NCI-H226 (cell line): ENCODE measurements around the gene RGS6.

Source experiments
- DNase-seq: peaks from one replicate; pipeline ENCODE4 v3.0.0-alpha.2; 2015

RGS6 gene

GRCh38 chr14:72513965-72514659 lies 581.9 kb downstream of the RGS6 start:
- peak; percentile 27 for DNase-seq

GRCh38 chr14:72514660-72515025 lies 582.4 kb downstream of the RGS6 start:
- no peak for DNase-seq

GRCh38 chr14:72515779-72516770 lies 583.8 kb downstream of the RGS6 start:
- peak; percentile 65 for DNase-seq

DNA sequence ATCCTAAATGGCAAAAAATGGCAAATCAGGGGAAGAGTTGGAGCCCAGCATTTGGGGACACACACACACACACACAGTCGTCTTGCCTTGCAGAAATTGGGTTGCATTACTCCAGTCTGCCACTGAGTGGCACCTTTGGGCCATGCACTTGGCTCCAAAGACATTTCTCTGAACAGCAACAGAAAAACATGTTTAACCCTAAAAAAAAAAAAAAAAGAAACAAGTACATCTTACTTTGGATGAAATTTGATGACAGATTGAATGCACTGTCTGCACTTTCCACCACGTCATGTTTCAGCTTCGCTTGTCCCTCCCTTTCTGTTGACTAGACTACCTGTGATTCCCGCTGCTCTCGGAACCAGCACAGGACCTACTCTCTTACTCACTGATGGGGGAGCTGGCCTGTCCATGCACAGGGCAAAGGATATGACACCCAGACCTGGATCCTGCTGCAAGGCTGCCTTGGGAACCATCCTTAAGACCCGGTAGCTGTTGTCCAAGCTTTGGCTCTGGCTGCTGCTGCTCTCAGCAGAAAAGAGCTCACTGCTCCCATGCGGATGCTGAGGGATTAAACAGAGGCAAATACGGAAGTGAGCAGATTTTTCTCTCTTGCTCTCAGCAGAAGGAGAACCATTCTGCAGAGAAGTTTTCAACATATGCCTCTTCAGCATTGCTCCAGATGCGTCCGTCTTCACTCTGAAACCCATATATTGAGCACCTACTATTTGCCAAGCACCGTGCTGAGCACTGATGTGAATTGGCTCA lies 584.9 kb downstream of the RGS6 start:
- DNase-seq = peak; percentile 43

DNA sequence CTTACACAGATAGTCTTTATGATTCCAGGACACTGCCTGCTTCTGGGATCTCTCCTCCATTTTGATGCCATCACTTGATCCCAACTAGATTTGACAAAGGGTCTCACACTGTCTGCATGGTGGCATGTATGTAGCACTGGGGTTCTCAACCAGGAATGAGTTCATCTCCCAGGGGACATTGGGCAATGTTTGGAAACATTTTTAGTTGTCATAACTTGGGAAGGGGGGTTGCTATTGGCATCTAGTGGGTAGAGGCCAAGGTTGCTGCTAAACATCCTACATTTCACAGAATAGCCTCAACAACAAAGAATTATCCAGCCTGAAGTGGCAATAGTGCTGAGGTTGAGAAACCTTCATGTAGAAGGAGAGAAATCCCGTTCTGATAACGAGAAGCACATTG lies 585.5 kb downstream of the RGS6 start:
- DNase-seq = no peak

DNA sequence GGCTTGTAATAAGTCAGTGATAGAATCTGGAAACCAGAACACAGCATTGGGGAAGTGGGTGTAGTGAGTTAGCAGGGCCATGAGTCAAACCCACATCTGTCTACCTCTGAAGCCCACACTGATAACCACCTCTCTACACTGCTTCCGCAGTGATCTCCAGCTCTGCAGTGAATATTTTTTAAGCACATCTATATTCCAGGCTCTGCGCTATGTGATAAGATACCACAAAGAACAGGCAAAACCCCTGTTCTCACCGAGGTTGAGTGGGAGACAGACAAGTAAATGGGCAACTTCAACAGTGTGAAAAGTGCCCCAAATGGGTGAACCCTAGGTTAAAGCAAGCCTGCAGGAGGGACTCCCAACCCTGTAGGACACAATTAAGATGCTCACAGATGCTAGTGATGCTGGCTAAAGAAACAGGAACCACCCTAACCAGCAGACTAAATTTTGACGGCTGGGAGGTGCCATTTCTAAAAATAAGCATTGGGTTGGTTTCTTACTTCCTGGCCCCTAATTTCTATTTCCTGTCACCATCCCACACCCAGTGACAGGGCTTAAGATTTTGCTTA lies 586.7 kb downstream of the RGS6 start:
- DNase-seq = no peak

DNA sequence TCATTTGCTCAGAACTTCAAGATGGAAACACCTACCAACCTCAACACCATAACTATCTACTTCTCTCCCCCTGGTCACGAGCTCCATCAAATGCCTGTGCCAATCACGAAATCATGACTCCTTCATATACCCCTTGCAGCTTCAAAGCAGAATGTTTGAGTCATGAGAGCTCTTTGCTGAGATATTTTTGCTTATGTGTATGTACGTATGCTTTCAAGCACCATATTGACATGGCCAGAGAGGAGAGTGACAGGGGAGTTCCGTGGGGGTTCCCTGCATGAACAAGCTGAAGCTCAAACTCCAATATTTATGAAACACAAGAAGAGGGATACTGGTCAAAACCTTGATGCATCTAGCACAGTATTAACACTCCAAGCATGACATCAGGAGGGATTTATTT lies 587.3 kb downstream of the RGS6 start:
- no peak for DNase-seq

DNA sequence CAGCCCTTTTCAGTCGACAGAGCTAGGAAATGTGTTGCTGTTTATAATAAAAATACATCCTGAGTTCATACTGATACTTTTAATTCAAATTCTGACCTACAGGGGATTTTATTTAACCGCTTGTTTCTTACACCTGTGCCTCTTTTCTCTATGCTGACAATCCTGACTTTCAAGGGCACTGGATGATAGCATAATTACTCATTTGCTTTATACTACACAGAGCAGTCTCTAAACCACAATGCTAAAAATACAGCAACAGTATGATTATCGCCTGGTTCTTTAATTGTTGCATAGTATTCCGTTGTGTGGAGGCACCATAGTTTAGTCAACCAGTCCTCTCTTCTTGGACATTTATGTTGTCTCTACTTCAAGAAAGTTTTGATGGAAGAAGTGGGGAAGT lies 588.8 kb downstream of the RGS6 start:
- no peak for DNase-seq

- no peak for DNase-seq
These were observed 589.9 kb downstream of the RGS6 start for GRCh38 chr14:72521968-72522741.

DNA sequence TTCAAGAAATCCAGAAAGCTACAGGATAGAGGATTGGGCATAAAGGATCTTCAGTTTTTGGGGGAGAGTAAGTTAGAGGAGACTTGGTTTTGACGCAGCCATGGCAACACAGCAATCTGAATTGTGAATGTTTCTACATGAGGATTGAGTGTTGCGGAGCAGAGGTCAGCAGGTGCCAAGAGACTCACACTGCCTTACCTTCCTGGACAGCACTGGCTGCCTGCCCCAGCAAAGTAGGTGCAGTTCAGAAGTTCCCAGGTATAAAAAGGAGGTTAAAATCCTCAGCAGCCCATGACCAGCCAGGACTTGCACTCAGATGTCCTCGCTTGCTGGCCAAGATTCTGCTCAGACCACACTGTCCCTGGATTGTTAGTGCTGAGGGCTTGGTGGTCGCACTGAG lies 590.6 kb downstream of the RGS6 start:
- no peak for DNase-seq

GRCh38 chr14:72523424-72524294 lies 591.4 kb downstream of the RGS6 start:
- no peak for DNase-seq

GRCh38 chr14:72524295-72524629 lies 592.0 kb downstream of the RGS6 start:
- no peak for DNase-seq

GRCh38 chr14:72525087-72525915 lies 593.1 kb downstream of the RGS6 start:
- DNase-seq = no peak

DNA sequence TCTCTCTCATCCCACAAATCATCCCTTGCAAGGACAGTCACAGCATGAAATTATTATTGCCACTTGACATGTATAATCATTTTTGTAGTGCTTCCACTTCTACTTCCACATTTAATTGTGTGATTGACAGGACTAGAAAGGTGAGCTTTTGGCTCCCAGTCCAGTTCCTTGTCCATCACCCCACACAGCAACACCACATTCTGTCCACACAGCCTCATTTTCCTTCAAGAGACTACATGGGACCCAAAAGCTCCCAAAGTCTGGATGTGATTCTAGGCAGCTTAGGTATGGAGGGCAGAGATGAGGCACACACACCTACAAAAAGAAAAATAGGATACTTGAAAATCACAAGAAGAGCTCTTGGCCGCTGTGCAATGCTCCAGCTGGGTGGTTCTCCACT lies 595.4 kb downstream of the RGS6 start:
- DNase-seq = no peak

GRCh38 chr14:72528059-72528862 lies 596.0 kb downstream of the RGS6 start:
- peak; percentile 68 for DNase-seq

DNA sequence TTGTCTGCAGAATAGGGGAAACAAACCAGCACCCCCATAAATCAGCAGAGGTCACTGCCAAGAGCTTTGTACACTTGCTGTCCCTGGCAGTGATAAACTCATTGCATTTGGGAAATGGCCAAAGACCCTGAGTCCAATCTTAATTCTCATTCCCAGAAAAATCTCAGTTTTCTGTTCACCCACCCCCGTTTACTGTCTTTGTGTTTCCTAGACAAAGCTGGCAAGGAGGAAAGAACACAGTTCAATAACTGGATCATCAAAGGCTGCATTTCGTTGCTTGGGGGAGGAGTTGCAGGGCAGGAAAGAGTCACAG lies 596.6 kb downstream of the RGS6 start:
- DNase-seq = no peak

DNA sequence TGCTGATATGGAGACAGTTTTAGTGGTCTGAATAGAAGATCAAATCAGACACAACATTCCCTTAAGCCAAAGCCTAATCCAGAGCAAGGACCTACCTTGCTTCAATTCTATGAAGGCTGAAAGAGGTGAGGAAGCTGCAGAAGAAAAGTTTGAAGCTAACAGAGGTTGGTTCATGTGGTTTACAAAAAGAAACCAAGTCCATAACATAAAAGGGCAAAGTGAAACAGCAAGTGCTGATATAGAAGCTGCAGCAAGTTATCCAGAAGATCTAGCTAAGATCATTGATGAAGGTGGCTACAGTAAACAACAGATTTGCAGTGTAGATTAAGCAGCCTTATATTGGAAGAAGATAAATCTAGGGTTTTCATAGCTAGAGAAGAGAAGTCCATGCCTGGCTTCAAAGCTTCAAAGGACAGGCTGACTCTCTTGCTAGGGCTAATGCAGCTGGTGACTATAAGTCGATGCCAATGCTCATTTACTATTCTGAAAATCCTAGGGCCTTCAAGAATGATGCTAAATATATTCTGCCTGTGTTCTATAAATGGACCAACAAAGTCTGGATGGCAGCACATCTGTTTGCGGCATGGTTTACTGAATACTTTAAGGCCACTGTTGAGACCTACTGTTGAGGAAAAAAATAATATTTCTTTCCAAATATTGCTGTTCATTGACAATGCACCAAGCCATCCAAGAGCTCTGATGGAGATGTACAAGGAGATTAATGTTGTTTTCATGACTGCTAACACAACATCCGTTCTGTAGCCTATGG lies 600.6 kb downstream of the RGS6 start:
- DNase-seq = no peak

DNA sequence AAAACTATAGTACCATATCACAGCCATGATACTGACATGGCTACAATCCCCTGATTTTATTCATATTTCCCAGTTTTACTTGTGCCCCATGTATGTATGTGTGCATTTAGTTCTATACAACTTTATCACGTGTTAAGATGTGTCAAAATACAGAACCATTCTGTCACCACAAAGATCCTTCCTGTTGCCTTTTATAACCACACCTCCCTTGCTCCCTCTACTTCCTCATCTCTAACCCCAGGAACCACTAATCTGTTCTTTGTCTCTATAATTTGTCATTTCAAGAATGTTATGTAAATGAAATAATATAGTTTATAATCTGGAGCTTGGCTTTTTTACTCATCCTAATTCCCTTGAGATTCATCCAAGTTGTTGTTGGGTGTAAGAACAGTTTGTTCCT lies 603.3 kb downstream of the RGS6 start:
- no peak for DNase-seq

DNA sequence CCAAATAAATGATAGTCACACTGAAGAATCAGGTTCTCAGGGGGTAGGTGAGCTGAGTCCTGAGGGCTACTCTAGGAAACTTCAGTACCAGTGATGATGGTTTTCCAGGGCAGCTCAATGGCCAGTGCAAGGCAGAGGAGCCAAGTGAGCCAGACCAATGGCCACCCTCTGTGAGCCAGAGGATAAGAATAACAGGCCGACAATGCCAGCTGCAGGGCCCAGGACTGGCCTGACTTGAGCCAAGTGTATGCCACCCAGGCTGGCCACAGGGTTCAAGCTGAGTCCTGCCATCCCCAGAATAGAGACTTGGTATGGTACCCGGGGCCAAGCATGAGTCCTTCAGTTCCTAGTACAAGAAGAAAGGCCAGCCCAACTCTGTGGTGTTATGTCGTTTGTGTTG lies 606.2 kb downstream of the RGS6 start:
- DNase-seq = no peak
